Stimulated activated CD8-positive, alpha-beta memory T cell treated with anti-CD3 and anti-CD28 coated beads, Interleukin-15, amount 100 ng/mL, for 4 hours (primary cell): ENCODE measurements around the gene DNMBP.

Source experiments
- DNase-seq, 2 donors: peaks; one replicate each; pipeline ENCODE4 v3.0.0-alpha.2; 2020; ENCODE audit warnings: low read depth in 2 of 2

The DNMBP gene

GRCh38 chr10:100009793-100010676, at the start of gene DNMBP:
Gene DNMBP, minus strand, starts transcription at chr10:100009947. Its CDS starts 37,823 bp downstream, at chr10:99972124.
- peak; percentile 65 to 80 for DNase-seq

GRCh38 chr10:100057948-100058347, 48.2 kb upstream of the DNMBP start:
- DNase-seq, result no peak

- DNase-seq, result no peak
Observed at GRCh38 chr10:100053686-100054460, 44.1 kb upstream of the DNMBP start.

GRCh38 chr10:100046021-100046486, 36.3 kb upstream of the DNMBP start:
- DNase-seq, result peak; percentile 29 to 57

- no peak for DNase-seq
Observed at GRCh38 chr10:100045592-100045991, 35.8 kb upstream of the DNMBP start.

- no peak for DNase-seq
Observed at GRCh38 chr10:100043796-100044195, 34.0 kb upstream of the DNMBP start.

GRCh38 chr10:100043344-100043743, 33.6 kb upstream of the DNMBP start:
- no peak for DNase-seq

- DNase-seq, result no peak
Observed at GRCh38 chr10:100041306-100042002, 31.7 kb upstream of the DNMBP start.

GRCh38 chr10:100038561-100039071, 28.9 kb upstream of the DNMBP start:
- no peak for DNase-seq

GRCh38 chr10:100037758-100038315, 28.1 kb upstream of the DNMBP start:
- no peak for DNase-seq

- no peak for DNase-seq
Observed at GRCh38 chr10:100036850-100037249, 27.1 kb upstream of the DNMBP start.

- DNase-seq, result no peak
Observed at GRCh38 chr10:100033766-100034418, 24.1 kb upstream of the DNMBP start.

- no peak for DNase-seq
Observed at GRCh38 chr10:100027416-100027815, 17.7 kb upstream of the DNMBP start.

GRCh38 chr10:100025576-100025975, 15.8 kb upstream of the DNMBP start:
- no peak for DNase-seq

GRCh38 chr10:100024748-100025147, 15.0 kb upstream of the DNMBP start:
- no peak for DNase-seq

GRCh38 chr10:100022403-100022802, 12.7 kb upstream of the DNMBP start:
- DNase-seq, result no peak

- DNase-seq, result no peak
Observed at GRCh38 chr10:100021322-100021721, 11.6 kb upstream of the DNMBP start.

GRCh38 chr10:100020886-100021253, 11.1 kb upstream of the DNMBP start:
- DNase-seq, result no peak

- no peak for DNase-seq
Observed at GRCh38 chr10:100020142-100020885, 10.6 kb upstream of the DNMBP start.

GRCh38 chr10:100019787-100020141, 10.0 kb upstream of the DNMBP start:
- DNase-seq, result no peak
